A549 treated with AZD2906 at 1 μM for 4 hours (cell line): ENCODE data around the gene VAPA. TPM values are rescaled to one million over a fixed set of nuclear protein-coding genes. Genes with fewer than 3 reads are reported as not detected.

Experiments used
- total RNA-seq: library from RNA; stranded (reverse); fragments of 200-300 nt; extraction: Qiagen RNA extraction; gene quantifications from 5 replicates; pipeline ENCODE4 v1.2.3, GENCODE V29; 2022

The VAPA gene
- total RNA-seq: 154 to 199 TPM (median 162 TPM) in 5 replicates

GRCh38 chr18:9913526-9914333 is at the start of gene VAPA:
Gene VAPA, plus strand, starts transcription at chr18:9914016. Its CDS starts 241 bp downstream, at chr18:9914257.

GRCh38 chr18:9885170-9886004 is 28.4 kb upstream of the VAPA start, which contains the start of gene TXNDC2:
Gene TXNDC2, plus strand, starts transcription at chr18:9885973. Its CDS starts 708 bp downstream, at chr18:9886681.

Other genes with a start within 250 kb of the VAPA start
- 15.0 to 27.7 TPM (median 19.1 TPM) in 5 replicates for gene RAB31, start 205.7 kb upstream of the VAPA start, total RNA-seq
- gene TXNDC2, start 28.0 kb upstream of the VAPA start, total RNA-seq: 0.06 to 0.41 TPM (median 0.08 TPM) in 5 replicates